DMS79 treated with DMSO at 0.1 percent for 48 hours (cell line): ENCODE results near the gene ARMC10.
"Not testable (repeated sequence)": the region's sequence is repeated elsewhere in the genome, so short reads cannot be mapped to it uniquely, and the experiment has no call there.

Experiments
- DNase-seq: peaks from one replicate; lab custom pipeline; 2025; lab: John Stamatoyannopoulos, UW

The ARMC10 gene

GRCh38 chr7:103074519-103075336 is at the start of gene ARMC10, which contains the start of gene FBXL13:
Gene ARMC10 (plus strand): TSS chr7:103075140. CDS start chr7:103075273, 133 bp downstream.
Gene FBXL13 (minus strand): TSS chr7:103074796.
- peak; percentile 81 for DNase-seq

GRCh38 chr7:103025341-103025740 is 49.6 kb upstream of the ARMC10 start:
- no peak for DNase-seq

DNA sequence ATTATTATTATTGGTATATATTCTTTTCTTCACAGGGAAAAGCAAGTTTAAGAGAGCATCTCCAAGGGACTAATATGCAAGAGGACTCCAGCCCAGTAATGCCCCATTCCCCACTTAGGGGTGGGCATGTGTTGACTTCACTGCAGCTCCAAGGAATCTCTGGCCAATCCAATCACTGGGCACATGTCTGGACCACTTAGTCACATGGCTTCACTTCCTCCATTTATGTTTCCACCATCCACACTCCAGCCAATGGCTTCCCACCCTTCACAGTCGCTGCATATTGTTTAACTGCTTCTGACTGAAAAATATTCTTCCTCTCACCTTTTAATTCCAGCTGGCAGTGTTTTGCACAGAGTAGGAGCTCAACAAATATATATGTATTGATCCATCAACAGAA is 43.9 kb upstream of the ARMC10 start:
- DNase-seq: no peak

DNA sequence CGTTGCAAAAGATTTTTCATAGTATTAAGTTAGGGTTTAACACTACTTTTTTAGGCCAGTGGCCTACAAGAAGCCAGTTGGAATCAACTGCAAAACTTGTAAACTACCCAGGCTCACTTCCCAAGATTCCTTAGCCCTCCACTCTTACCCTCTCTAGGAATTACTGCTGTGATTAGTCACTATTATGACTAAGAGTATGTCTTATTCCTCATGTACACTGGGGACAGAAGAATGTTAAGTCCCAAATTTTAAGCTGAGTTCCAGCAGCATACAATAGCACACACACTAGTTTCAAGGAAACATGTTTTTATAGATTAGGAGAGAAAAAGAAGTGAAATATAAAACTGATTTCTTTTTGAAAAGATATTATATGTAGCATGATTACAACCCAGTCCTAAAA is 43.2 kb upstream of the ARMC10 start:
- DNase-seq: no peak

DNA sequence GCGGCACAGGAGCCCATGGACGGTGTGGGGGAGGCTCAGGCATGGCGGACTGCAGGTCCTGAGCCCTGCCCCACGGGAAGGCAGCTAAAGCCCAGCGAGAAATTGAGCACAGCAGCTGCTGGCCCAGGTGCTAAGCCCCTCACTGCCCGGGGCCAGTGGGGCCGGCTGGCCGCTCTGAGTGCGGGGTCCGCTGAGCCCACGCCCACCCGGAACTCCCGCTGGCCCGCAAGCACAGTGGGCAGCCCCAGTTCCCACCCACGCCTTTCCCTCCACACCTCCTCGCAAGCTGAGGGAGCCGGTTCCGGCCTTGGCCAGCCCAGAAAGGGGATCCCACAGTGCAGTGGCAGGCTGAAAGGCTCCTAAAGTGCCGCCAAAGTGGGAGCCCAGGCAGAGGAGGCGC is 40.6 kb upstream of the ARMC10 start:
- DNase-seq: not testable (repeated sequence)

- no peak for DNase-seq
Measured at GRCh38 chr7:103037476-103037822, 37.5 kb upstream of the ARMC10 start.

GRCh38 chr7:103037823-103038739 is 36.9 kb upstream of the ARMC10 start:
- not testable (repeated sequence) for DNase-seq

- not testable (repeated sequence) for DNase-seq
Measured at GRCh38 chr7:103041815-103042214, 33.1 kb upstream of the ARMC10 start.

DNA sequence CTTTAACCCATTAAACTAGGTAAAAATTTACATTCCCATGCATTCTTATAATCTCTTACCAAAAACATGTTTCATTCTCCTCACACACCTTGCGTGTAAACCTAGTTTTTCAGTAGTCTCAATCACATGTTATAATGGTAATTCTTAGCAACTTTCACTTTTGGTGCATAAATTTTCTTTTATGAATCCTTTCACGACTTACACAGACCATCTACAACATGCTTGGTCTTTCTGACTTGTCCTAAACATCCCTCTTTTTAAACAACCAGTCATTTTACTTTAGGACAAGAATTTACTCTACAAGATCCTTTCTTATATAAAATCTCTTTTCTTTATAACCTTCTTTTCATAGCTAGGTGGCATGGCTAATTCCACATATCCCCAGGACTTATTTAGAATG is 26.1 kb upstream of the ARMC10 start:
- no peak for DNase-seq

DNA sequence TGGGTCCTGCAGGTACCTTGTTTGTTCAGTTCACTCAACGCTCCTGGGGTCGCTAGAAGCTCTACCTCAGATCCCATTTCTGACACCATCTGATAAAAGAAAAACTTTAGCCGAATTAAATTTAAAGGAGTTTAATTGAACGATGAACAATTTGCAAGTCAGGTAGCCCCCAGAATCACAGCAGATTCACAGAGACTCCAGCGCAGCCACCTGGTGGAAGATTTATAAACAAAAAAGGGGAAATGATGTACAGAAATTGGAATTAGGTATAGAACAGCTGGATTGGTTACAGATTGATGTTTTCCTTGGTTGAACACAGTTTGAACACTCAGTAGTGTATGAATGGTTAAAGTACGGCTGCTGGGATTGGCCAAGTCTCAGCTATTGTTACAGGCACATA is 23.4 kb upstream of the ARMC10 start:
- no peak for DNase-seq

DNA sequence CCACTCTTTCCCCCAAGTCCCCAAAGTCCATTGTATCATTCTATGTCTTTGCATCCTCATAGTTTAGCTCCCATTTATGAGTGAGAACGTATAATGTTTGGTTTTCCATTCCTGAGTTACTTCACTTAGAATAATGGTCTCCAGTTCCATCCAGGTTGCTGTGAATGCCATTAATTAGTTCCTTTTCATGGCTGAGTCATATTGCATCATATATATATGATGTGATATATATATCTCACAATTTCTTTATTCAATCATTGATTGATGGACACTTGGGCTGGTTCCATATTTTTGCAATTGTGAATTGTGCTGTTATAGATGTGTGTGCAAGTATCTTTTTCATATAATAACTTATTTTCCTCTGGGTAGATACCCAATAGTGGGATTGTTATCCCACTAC is 18.9 kb upstream of the ARMC10 start:
- DNase-seq: not testable (repeated sequence)

DNA sequence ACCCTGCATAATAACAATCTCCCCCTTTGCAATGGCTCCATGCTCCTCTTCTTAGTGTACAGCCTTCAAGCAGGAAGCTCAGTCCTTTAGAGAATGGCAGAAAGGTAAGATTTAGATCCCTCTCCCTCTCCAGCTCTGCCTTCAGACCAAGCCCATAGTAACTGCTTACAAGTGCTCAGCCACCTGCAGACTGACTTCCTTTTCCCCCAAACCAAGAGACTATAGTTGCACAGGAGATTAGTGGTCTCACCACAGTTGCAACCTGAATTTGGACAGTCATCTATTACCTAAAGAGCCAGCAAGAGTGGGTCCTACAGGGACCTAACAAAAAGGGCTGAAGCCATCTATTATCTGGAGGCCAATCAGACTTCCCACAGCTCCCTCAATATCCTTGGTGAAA is 16.8 kb upstream of the ARMC10 start:
- no peak for DNase-seq

- DNase-seq: no peak
Measured at GRCh38 chr7:103059471-103059870, 15.5 kb upstream of the ARMC10 start.

DNA sequence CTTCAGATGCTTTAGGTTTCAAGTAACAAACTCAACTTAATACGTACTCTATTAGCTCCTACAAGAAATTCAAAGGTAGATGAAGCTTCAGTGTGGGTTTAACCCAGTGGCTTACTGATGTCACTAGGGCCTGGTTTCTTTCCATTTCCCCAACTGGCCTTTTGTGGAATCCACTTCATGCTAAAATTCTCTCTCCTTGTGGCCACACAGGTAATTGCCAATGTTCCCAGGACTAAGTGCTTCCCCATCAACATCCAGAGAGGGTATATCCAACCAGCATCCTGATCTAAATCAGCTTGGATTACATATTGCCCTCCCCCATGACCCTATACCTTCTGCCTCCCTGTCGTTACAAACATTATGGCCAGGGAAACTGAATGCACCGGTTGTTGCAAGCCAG is 11.0 kb upstream of the ARMC10 start:
- no peak for DNase-seq

DNA sequence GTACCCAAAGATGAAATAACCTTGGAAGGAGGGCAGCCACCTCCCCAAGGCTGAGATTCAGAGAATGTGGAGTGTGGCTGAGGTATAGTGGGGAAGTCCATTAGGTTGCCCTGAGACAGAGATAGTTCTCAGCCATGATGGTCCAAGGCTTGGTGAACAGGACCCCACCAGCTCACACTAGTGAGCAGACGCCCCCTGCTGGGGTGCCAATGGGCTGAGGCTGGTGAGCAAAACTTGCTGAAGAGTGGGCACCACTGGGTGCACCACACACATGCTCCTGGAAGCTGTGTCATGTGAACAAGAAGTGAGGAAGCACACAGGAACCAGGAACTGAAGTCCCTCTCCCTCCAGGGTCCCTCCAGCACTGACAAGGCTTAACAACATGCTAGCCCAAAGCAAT is 9.3 kb upstream of the ARMC10 start:
- DNase-seq: no peak

DNA sequence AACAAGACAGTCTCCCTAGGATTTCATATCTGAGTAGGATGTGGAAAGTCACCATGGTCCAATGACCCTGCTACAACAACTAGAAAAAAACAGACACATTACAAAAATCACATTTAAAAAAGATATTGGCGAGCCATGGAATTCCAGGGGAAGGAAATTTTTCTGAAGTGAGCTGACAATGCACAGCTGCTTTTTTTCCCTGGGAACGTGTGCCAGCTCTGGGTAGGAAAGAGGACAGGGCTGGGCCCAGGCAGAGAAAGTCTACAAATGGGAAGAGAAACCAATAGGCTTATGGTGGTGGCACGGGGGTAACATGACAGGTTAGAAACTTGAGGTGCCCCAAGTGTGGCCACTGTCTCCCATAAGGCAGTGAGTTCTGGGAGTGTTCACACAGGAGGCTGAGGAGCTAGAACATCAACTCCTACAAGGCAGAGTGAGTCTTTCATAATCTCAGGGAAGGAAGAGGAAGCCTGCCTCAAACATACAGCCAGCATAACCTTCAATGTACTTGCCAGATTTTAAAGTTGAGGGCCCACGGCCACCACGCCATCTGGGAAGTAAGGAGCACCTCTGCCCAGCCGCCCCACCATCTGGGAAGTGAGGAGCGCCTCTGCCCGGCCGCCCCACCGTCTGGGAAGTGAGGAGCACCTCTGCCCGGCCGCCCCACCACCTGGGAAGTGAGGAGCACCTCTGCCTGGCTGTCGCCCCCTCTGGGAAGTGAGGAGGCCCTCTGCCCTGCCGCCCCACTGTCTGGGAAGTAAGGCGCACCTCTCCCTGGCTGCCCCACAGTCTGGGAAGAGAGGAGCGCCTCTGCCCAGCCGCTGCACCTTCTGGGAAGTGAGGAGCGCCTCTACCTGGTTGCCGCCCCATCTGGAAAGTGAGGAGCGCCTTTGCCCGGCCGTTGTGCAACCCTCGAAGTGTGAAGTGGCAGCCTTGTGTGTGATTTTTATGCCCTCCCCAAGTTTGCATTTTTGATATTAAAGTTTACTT is 6.2 kb upstream of the ARMC10 start:
- no peak for DNase-seq

DNA sequence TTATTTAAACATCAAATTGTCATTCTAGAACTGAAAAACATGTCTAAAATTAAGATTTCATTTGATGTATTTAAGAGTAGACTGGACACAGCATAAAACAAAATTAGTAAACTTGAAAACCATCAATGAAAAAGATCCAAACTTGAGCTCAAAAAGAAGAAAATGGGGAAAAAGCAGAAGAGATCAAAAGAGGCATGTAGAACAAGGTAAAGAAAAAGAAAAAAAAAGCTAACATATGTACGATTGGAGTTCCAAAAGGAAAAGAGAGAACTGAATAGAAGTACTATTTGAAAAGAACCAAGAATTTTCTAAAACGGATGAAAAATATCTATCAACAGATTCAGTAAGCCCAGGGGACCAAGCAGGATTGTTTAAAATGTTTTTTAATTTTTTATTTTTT is 3.9 kb upstream of the ARMC10 start:
- DNase-seq: no peak

- DNase-seq: no peak
Measured at GRCh38 chr7:103073989-103074518, 886 bp upstream of the ARMC10 start.

GRCh38 chr7:103075337-103075918 is 488 bp downstream of the ARMC10 start:
- peak; percentile 34 for DNase-seq

- no peak for DNase-seq
Measured at GRCh38 chr7:103076764-103077163, 1.8 kb downstream of the ARMC10 start.

DNA sequence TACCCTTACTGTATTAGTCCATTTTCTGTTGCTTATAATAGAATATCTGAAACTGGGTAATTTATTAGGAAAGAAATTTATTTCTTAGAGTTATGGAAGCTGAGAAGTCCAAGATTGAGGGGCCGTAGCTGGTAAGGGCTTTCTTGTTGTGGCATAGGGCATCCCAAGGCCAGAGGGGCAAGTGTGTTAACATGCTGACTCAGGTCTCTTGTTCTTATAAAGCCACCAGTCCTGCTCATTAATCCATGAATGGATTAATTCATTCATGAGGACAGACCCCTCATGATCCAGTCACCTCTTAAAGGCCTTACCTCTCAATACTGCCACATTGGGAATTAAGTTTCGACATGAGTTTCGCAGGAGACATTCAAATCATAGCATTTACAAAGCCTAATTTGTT is 2.4 kb downstream of the ARMC10 start:
- no peak for DNase-seq
